ENCODE measurements around the gene USP4.

USP4 gene

DNA sequence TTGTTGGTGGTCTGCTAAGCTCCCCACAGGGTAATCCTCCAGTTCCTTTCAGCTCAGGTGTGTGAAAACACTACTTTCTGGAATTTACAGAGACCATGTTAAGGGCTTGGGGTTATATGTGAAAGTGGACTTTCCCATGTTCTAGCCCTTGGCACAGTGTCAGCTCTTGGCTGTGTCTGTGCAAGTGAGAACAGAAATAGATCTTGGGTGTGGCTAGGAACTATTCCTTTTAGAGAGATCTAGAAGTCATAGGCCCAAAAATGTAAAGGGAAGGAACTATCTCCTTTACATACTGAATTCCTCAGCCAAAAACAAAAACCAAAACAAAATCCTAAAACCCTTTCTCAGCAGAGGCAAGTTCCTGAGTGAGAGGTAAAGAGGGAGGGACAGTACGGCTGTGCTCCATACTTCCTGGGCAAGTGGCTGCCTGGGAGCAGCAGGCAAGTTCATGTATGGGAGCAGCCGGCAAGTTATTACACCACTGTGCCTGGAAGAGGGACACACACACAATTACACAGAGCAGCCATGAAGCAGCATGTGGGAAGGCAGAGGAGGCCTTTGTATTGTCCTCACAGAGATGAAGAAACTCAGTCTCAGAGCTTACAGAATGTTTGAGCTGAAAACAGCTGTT is 43.0 kb downstream of the USP4 start:
- DNase-seq (ENCODE audit: low read depth): no peak

DNA sequence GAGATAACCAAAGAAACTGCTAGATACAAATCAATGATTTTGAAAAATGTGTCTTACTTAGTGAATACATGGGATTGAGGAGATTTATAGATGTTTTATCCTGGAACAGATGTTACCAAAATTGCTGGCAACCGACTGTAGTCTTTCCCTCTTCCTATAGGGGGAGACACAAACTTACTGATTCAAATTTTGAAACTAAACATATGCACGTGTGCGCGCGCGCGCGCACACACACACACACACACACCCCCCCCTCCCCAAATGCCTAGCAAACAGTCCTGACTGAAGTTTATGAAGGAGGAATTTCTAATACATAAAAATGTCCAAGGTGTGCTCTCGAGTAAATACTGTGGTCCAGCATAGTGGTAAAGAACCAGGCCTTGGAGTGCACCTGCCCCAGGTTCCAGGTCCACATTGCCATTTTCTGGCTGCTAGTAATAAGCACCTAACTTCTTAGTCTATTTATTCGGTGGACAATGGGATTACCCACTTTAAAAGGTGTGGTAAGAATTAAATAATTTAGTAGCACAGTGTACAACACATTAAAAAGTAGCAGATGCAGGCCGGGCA is 44.3 kb downstream of the USP4 start:
- DNase-seq (ENCODE audit: low read depth): no peak

DNA sequence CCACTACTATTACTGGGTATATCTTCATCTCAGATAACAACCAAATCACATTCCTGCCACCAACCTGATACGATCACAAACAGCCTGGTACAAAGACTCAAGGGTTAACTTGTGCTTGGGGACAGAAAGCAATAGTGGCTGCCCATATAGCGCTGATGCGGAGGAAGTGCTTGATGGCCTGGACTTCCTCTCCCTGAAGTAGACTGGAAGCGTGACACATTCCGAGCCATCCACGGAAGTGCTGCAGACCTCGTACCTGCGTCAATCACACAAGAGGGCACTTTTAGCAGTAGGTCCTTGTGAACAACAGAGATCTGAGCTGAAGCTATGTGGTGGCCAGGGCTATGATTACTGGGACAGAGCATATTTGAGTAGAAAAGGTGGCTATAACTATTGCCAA is 45.5 kb downstream of the USP4 start:
- DNase-seq (ENCODE audit: low read depth): no peak

DNA sequence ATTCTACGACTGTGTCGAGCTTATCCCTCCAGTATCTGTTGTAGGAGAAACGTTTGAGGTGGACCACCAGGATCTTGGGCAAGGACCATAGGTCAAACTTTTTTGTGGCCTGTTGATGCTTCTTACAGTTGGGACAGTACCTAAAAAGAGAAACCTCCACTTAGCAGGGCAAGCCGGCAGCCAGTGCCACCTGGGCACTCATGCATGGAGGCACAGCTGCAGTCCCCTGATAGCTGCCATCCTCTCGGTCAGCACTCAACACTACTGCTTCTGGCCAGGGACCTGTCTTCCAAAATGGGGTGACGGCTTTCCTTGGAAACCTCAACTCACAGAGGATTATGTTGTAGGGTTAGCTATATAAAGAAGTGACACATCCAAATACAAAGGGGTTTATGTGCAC is 55.9 kb downstream of the USP4 start:
- no peak for DNase-seq (ENCODE audit: low read depth)

DNA sequence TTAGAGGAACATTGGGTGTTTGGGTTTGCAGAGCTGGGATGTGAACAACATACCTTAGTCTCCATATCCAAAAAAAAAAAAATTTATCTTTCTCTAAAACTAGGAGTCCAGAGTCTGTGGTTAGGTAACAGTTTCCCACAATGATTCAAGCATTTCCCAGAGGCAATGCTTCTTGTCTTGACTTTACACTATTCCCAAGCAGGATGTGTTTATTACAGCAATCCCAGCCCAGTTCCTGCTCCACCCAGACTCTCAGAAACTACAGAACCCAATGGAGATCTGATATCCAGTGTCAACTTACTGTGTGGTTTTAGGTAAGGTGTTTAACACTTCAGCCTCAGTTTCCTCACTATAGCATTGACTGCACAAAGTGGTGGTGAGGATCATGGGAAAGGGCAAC is 60.5 kb downstream of the USP4 start:
- DNase-seq (ENCODE audit: low read depth): no peak

DNA sequence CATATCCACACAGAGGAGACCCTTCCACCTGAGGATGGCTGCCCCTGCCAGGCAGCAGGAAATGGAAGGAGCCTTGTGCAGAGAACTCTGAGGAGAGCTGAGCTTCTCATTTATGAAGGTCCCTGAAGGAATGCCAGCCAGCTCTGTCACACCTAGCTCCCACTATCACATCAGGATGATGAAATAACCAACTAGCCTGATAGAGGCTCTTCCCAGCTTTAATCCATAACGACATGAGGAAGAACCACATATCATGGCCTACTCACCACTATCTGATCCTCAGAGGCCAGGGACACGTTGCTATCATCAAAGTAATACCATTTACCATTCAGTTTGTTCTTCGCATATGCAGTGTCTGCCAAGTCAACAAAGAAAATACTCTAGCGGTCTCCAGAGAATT is 61.3 kb downstream of the USP4 start:
- DNase-seq (ENCODE audit: low read depth): no peak

DNA sequence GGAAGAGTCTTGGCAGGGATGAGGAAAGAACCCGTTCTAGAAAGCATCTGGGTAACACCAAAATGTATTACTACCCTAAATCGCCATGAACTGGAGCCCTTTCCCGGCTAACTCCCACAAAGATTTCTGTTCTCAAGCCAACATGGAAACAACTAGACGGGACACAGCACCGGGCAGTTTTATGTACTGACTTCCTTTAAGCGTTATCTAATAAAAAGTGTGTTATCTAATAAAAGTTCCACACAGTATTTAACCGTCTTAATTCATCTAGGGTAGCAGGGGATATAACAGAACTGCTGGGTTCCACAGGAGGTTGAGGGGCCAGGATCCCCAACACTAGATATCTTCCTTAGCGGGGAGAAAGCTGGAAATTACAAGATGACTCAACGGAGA is 62.5 kb downstream of the USP4 start:
- DNase-seq (ENCODE audit: low read depth): no peak

DNA sequence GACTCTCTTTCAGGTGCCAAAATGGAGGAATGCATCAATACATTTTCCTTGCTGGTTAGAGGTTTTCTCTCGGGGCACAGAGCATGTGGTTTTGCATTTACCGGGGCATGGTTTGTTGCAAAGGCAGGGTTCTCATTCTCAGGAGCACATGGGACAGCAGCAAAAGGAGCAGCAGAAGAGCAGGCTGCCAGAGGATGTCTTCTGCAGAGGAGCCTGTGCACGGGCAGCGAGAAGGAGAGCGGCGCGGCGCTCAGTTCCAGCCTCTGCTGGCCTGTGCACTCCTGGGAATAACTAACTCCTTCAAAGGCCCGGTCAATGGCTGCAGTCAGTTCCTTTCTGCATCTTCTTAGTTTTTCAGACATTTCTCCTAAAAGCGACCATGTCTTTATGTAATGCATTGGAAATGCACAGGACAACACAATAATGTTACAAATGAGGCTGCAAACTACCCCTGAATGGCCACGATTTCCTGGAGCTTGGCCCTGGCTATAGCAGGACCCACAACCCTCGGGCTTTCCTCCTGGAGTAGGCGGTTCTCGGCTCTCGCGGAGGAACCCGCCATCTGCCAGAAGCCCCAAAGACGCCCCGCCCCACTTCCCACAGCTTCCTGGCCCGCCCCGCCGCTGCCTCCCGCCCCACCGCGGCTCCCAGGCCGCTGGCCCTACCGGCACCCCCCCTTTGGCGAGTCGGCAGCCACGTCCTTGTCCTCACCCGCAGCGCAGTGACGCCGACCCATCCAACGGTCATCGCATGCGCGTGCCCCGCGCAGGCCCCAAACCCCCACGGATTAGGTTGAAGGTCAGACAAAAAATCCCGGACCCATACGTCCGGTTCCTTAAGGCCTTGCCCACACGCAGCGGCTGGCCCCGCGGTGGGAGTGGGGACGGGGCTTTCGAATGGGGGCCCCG is 63.1 kb downstream of the USP4 start, which contains the start of gene C3orf62:
Gene C3orf62 (minus strand): TSS at position 758 of the 908 bp plus-strand sequence. CDS start 360 bp downstream, at position 398.
- peak; percentile 54 for DNase-seq (ENCODE audit: low read depth)

DNA sequence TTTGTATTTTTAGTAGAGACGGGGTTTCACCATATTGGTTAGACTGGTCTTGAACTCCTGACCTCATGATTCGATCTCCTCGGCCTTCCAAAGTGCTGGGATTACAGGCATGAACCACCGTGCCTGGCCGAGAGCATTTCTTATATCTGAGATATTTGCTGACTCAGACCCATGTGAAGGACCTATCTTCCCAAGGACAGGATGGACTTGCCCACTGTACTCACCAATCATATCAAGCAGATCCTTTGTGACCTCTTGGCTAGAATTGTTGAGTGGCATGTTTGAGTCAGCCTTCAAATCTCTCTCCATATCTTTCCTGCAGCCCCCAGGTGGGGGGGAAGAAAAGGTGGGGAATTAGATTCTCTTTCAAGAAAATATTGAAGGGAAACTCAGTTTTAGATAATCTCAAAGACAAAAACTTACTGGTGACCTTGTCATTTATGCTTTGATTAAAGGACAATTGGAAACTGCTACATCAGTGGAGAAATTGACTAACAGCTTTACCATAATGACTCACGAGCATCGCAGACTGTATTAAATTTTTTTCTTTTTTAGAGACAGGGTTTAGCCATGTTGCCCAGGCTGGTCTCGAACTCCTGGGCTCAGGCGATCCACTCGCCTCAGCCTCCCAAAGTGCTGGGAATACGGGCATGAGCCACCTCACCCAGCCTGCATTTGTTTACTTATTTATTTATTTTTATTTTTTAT is 65.9 kb downstream of the USP4 start:
- DNase-seq (ENCODE audit: low read depth): no peak

DNA sequence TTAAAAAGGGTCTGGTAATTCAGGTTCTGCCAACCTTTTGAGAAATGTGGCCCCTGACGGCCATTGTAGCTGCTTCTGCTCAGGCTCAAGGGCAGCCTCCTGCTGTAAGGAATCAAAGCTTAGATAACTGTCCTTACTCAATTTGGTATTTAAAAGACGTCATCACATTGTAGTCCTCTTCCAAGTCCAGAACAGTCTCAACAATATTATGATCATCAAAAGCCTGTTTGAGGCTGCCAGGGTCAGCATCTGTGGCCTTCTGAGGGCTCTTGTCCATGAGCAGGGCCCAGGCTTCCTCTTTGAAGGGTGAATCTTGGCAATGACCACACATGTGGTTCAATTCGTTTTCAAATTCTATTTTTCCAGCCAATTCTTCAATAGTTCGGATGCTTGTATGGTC is 68.8 kb downstream of the USP4 start:
- DNase-seq (ENCODE audit: low read depth): no peak

DNA sequence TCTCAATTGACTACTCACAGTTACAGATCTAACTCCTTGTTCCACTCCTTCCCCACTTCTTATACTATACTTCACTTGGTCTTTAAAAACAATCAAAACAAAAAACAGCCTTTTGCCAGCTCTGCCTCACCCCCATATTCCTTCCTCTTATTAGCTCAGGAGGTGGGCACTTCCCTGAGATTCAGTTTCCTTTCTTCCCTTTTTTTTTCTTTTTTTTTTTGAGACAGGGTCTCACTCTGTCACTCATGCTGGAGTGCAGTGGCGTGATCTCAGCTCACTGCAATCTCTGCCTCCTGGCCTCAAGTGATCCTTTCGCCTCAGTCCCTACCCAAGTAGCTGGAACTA is 69.7 kb downstream of the USP4 start:
- DNase-seq (ENCODE audit: low read depth): no peak

DNA sequence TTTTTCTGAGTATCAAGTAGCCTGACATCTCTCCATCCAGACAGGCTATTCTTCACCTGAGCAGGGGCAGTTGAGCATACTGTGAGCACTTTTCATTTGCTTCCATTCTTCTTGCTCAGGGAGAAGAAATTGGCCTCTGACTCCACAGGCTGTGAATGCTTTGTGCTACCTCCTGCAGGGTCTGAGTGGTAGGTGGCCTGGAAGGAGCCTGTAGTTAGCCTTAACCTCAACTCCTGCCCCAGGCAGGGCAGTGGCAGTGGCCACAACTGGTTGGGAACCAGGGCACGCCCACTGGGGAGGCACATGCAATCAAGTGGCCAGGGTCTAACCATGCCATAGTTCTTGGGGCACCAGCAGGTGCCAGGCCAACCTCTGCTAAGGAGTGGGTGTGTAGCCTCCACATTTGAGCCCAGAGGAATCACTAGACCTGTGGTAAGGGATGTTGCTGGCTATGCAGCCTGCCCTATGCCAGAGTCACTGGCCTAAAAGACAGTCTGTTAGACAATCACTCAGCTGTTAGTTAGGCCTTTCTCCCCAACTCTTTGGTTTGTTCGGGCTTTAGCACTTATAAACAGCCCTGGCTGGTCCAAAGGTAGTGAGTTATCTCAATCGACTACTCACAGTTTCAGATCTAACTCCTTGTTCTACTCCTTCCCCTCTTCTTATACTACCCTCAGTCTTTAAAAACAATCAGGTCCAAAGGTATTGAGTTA is 70.3 kb downstream of the USP4 start:
- DNase-seq (ENCODE audit: low read depth): no peak

DNA sequence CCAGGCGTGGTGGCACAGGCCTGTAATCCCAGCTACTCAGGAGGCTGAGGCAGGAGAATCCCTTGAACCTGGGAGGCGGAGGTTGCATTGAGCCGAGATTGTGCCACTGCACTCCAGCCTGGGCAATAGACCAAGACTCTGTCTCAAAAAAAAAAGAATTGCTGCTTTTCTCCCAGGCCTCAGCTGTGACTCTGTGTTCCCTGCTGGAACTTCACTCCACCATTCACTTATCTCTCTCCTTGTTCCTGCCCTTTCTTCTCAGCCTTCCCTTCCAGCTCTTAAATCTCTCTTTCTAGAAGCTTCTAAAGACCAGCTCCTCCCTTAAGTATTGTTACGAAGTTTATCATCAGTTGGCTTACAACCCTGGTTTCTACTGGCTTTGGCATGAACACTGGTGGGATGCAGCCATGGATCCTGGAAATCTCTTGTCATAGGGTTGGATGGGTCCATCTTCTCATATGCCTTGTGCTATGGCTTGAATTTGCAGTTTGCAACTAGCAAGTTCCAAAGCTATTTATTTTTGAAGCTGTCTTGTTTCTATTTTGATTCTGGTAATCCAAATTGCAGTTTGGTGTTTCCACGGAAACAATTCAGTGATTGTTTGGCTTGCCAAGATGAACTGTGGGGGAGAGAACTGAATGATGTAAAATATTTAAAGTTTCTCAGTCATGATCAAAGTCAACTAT is 73.3 kb downstream of the USP4 start:
- no peak for DNase-seq (ENCODE audit: low read depth)

DNA sequence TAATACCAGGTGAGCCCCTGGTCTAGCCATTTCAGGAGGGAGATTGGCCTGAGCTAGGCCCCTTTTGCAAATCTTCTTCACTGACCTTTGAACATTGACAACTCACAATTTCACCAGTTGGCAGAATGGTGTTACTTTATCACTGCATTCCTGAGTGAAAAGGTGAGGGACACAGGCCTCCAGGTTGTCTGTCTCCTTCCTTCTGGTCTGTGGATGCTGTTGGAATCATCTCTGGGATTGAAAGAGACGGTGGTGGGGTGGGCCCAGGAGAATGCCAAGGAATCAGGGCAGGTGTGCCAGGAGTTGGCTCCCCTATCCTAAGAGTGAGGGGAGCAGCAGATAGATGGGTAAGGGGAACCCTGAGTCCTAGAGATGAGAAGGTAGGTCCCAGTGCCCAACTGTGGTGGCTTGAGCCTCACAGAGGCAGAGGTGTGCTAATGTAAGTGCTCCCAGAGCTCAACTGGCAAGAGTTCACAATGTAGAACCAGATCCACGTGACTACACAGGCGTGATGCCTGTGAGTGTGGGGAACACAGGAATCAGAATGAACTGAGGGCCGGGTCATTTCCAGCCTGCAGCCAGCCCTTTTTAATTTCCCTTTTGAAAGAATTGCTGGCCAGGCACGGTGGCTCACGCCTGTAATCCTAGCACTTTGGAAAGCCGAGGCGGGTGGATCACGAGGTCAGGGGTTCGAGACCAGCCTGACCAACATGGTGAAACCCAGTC is 74.0 kb downstream of the USP4 start:
- no peak for DNase-seq (ENCODE audit: low read depth)

DNA sequence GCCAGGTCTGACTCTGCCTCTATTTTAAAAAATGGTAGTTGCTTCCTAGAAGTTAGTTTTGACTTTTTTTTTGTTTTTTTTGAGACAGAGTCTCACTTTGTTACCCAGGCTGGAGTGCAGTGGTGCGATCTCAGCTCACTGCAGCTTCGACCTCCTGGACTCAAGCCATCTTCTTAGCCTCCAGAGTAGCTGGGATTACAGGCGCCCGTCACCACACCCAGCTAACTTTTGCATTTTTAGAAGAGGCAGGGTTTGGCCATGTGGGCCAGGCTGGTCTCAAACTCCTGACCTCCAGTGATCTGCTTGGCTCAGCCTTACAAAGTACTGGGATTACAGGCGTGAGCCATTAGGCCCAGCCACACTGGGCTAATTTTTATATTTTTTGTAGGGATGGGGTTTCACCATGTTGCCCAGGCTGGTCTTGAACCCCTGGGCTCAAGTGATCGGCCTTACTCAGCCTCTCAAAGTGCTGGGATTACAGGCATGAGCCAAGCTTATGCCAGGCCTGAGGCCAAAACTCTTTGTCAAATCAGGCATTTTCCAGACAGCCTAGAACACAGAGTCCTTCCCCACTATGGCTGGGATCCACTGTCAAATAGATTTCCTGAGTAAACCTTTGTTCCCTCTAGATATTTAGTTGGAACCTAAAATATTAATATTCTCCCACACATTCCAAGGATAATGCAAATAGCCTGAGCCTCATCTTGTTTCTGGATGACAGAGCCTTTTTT is 76.5 kb downstream of the USP4 start:
- DNase-seq (ENCODE audit: low read depth): no peak

DNA sequence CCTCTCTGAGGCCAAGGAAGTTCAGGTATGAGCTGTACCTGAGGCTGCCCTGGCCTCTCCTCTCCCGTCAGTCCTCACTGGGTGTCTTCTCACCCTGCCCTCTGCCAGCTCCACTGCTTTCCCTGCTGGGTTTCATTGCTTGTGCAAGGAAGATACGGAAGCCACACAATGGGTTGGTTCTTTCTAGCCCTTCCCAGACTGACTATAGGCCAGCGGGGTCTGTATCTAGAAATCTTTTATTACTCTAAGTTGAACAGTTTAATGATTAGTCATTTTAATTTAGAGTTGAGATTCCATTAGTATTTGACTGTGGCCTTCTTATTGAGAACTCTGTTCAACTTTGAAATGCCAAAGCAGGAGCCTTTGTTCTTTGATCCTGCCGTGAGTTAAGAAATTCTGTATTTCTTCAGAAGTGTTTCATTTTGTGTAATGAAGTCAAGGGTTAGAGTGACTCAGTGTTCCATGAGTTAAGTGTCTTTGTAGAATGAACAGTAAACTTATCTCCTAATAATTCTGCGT is 79.0 kb downstream of the USP4 start:
- no peak for DNase-seq (ENCODE audit: low read depth)

DNA sequence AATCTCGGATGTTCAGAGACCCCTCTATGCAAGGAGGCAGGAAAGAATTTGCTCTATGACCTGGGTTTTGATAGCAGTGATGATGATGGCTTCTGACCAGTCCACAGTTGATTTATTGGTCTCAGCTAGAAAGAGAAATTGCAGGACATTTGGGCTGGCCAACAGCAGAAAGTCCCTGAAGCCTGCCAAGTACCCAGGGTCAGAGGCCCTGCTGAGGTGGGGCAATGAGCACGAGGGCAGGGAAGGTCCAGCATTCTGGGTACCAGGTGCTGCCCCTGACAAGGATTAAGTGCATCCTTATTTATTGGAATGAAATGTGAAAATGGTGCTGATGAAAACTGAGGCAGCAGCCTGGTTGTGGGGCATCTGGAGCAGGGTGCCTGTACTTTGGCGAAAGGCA is 82.7 kb downstream of the USP4 start:
- no peak for DNase-seq (ENCODE audit: low read depth)

DNA sequence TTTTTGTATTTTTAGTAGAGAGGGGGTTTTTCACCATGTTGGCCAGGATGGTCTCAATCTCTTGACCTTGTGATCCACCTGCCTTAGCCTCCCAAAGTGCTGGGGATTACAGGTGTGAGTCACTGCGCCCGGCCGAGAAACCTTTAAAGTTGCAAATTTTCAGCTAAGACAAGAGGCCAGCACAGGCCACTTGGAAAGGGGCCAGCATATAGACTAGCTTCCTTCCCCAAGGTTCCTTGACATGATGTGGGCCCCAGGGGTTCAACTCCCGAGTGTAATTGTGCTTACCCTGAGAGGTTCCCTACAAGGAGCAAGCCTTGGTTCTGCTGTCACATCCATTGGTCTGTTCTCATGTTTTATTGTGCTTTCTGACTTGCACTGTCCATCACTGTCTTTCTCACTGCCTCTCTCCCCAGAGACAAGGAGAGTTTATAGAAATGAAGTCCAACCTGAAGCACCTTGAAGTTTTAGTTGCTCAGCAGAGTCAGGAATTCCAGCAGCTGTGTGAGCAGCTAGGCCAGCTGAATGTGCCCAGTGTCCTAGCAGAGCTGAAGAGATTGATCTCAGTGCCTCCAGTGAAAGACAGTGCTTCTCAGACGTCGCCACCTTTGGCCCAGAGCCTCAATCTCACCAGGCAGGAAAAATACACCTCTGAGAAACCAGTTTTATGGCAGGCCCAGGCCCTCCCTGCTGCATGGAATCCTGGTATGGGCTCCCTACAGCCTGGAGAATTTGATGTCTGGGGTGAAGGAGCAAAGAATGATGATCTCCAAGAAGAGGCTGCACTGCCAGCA is 83.9 kb downstream of the USP4 start:
- no peak for DNase-seq (ENCODE audit: low read depth)

DNA sequence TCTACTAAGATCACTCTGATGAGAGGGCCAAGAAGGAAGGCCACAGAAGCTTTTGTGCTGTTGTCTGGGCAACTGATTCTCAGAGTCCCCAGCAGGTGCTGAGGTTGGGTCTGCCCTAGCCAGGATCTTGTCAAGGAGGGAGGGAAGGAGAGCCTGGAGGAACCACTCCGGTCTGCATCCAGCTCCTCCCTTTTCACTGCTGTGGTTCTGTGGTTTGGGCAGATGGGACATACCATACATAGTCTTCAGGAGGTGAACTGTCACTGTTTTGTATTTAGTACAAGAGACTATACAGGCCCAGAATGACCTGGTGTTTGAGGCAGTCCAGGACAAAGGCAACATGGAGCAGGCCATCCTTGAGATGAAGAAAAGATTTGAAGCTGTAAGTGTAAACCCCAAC is 84.7 kb downstream of the USP4 start:
- DNase-seq (ENCODE audit: low read depth): no peak

Measured in activated gamma-delta T cell treated with anti-CD3 and anti-CD28 coated beads, Interleukin-2, amount 50 U/mL, for 16 hours (primary cell).